Cardiac muscle cell (in vitro differentiated cells and primary cell): ENCODE results near the gene YOD1. TPM values are rescaled to one million over a fixed set of nuclear protein-coding genes. Genes with fewer than 3 reads are reported as not detected.

Experiments used
- DNase-seq, 2 donors: peaks; one replicate each; pipeline versions ENCODE4 v3.0.0 to v3.0.0-alpha.2; 2010 to 2017; ENCODE audit warnings: low read depth in 1 of 2, low spot score in 1 of 2
- H3K27ac ChIP-seq: fragments of 200-600 bp; sonication (generic); 2 replicates; pipeline ENCODE4 v1.5.1; 2016
- H3K27me3 ChIP-seq: fragments of 200-600 bp; sonication (generic); 2 replicates; pipeline ENCODE4 v1.6.0; 2016; ENCODE audit warnings: control low read depth
- H3K36me3 ChIP-seq: fragments of 200-600 bp; sonication (generic); 2 replicates; pipeline ENCODE4 v1.5.1; 2016; ENCODE audit warnings: control low read depth
- H3K4me1 ChIP-seq: fragments of 200-600 bp; sonication (generic); 2 replicates; pipeline ENCODE4 v1.8.1; 2017; ENCODE audit warnings: low read depth, mild to moderate bottlenecking, mixed run types
- H3K4me3 ChIP-seq: fragments of 200-600 bp; sonication (generic); 2 replicates; pipeline ENCODE4 v1.5.1; 2016; ENCODE audit warnings: mild to moderate bottlenecking
- H3K9me3 ChIP-seq: fragments of 200-600 bp; sonication (generic); 2 replicates; pipeline ENCODE4 v1.5.1; 2017; ENCODE audit warnings: low read depth, mild to moderate bottlenecking, control low read depth
- CTCF ChIP-seq: IDR thresholded peaks from 2 replicates; pipeline ENCODE4 v1.5.1; 2012; ENCODE audit warnings: low read depth, mild to moderate bottlenecking, low read length
- polyA plus RNA-seq: library from polyadenylated mRNA; unstranded; fragments of >200 nt; fragmentation: Nextera tagmentation; extraction: Ambion mirVana; gene quantifications from 2 replicates; pipeline ENCODE4 v1.2.1, GENCODE V29; 2016
- total RNA-seq: library from RNA; depleted of rRNA; stranded (reverse); fragments of >200 nt; gene quantifications from 2 replicates; pipeline ENCODE4 v1.2.3, GENCODE V29; 2016

YOD1 gene
- total RNA-seq (6.8 and 8.8 TPM in 2 replicates), polyA plus RNA-seq (3.8 and 4.3 TPM in 2 replicates)

- Histone ChIP-seq H3K4me3 (peak within 1 kb of the TSS; percentile 61), H3K4me1 (peaks cover 23% of the 10 kb centered on the region), H3K36me3 (peaks cover 10% of the 10 kb centered on the region), H3K27me3 (no peaks in the 10 kb centered on the region), H3K9me3 (no peaks in the 10 kb centered on the region), H3K27ac (peak within 1 kb of the TSS; percentile 86)
- no peak for TF ChIP-seq CTCF
- no peak for DNase-seq
Measured at GRCh38 chr1:207051191-207051943, at the start of gene YOD1. YOD1 (minus strand) TSS chr1:207051208; CDS start chr1:207051030, 178 bp downstream.

- H3K9me3 ChIP-seq, result no peaks in the 10 kb centered on the region
- H3K27ac ChIP-seq, result no peak overlapping the region
- DNase-seq, result no peak
- no peaks in the 10 kb centered on the region for H3K27me3 ChIP-seq
- no peaks in the 10 kb centered on the region for H3K4me1 ChIP-seq
- TF ChIP-seq CTCF, result no peak
- H3K4me3 ChIP-seq, result no peak overlapping the region
- no peaks in the 10 kb centered on the region for H3K36me3 ChIP-seq
Measured at GRCh38 chr1:207097871-207098324, 46.9 kb upstream of the YOD1 start.

GRCh38 chr1:207093944-207094343, 42.9 kb upstream of the YOD1 start:
- TF ChIP-seq CTCF, result no peak
- Histone ChIP-seq H3K36me3 (no peaks in the 10 kb centered on the region), H3K4me1 (no peaks in the 10 kb centered on the region), H3K9me3 (no peaks in the 10 kb centered on the region), H3K4me3 (no peak overlapping the region), H3K27ac (no peak overlapping the region), H3K27me3 (no peaks in the 10 kb centered on the region)
- DNase-seq, result no peak

- H3K4me1 ChIP-seq, result no peaks in the 10 kb centered on the region
- H3K4me3 ChIP-seq, result no peak overlapping the region
- DNase-seq, result no peak
- no peaks in the 10 kb centered on the region for H3K9me3 ChIP-seq
- no peak for TF ChIP-seq CTCF
- H3K36me3 ChIP-seq, result no peaks in the 10 kb centered on the region
- H3K27ac ChIP-seq, result no peak overlapping the region
- H3K27me3 ChIP-seq, result no peaks in the 10 kb centered on the region
Measured at GRCh38 chr1:207091200-207091908, 40.3 kb upstream of the YOD1 start.

GRCh38 chr1:207089627-207090355, 38.8 kb upstream of the YOD1 start:
- H3K27ac ChIP-seq, result no peak overlapping the region
- no peaks in the 10 kb centered on the region for H3K9me3 ChIP-seq
- H3K27me3 ChIP-seq, result no peaks in the 10 kb centered on the region
- TF ChIP-seq CTCF, result no peak
- peaks cover 2% of the 10 kb centered on the region for H3K4me1 ChIP-seq
- H3K36me3 ChIP-seq, result no peaks in the 10 kb centered on the region
- DNase-seq, result no peak
- no peak overlapping the region for H3K4me3 ChIP-seq
